HepG2 (cell line): ENCODE results near the gene CTSA. TPM values are rescaled to one million over a fixed set of nuclear protein-coding genes. Genes with fewer than 3 reads are reported as not detected.
A peak's percentile ranks its signal among the peaks of the same experiment; 100 is the strongest.

Experiments used
- ATF6 ChIP-seq: sonication (generic); formaldehyde crosslinking; conservative IDR thresholded peaks from 2 replicates; pipeline ENCODE4 v1.4.0; 2020; ENCODE audit warnings: missing genetic modification reagents
- CENPX ChIP-seq: sonication (generic); formaldehyde crosslinking; IDR thresholded peaks from 2 replicates; pipeline ENCODE4 v1.9.0; 2021; ENCODE audit warnings: mild to moderate bottlenecking, missing genetic modification reagents, moderate library complexity
- CSRNP1 ChIP-seq: sonication (generic); formaldehyde crosslinking; IDR thresholded peaks from 2 replicates; pipeline ENCODE4 v1.8.1; 2023; ENCODE audit warnings: mild to moderate bottlenecking, missing genetic modification reagents
- FOSL1 ChIP-seq: sonication (generic); formaldehyde crosslinking; IDR thresholded peaks from 2 replicates; pipeline ENCODE4 v1.9.0; 2021; ENCODE audit warnings: missing genetic modification reagents, borderline replicate concordance
- GTF2F1 ChIP-seq: fragments of 150-350 bp; IDR thresholded peaks from 2 replicates; pipeline ENCODE4 v1.6.1; 2014; ENCODE audit warnings: low read length
- KDM5B ChIP-seq: sonication (generic); formaldehyde crosslinking; IDR thresholded peaks from 2 replicates; pipeline ENCODE4 v1.4.0; 2020; ENCODE audit warnings: missing genetic modification reagents, mild to moderate bottlenecking, borderline replicate concordance
- MAF1 ChIP-seq: sonication (generic); formaldehyde crosslinking; IDR thresholded peaks from 2 replicates; pipeline ENCODE4 v1.5.0; 2020; ENCODE audit warnings: missing genetic modification reagents, borderline replicate concordance
- MAX ChIP-seq: IDR thresholded peaks from 2 replicates; pipeline ENCODE4 v1.6.1; 2012; ENCODE audit warnings: inconsistent platforms
- PAF1 ChIP-seq: IDR thresholded peaks from 2 replicates; pipeline ENCODE4 v1.6.1; 2016; ENCODE audit warnings: missing genetic modification reagents, missing compliant biosample characterization
- POGZ ChIP-seq: sonication (generic); formaldehyde crosslinking; IDR thresholded peaks from 2 replicates; pipeline ENCODE4 v1.4.0; 2020; ENCODE audit warnings: mild to moderate bottlenecking, missing genetic modification reagents
- TBX2 ChIP-seq: sonication (generic); formaldehyde crosslinking; IDR thresholded peaks from 2 replicates; pipeline ENCODE4 v1.5.0; 2020; ENCODE audit warnings: missing genetic modification reagents, mild to moderate bottlenecking, borderline replicate concordance
- YY1 ChIP-seq: IDR thresholded peaks from 2 replicates; pipeline ENCODE4 v1.6.1; 2011; ENCODE audit warnings: low read length, low read depth, moderate library complexity, mild to moderate bottlenecking; ENCODE audit not compliant: insufficient read depth, insufficient replicate concordance
- ZBTB25 ChIP-seq: IDR thresholded peaks from 2 replicates; pipeline ENCODE4 v1.6.1; 2018; ENCODE audit warnings: missing genetic modification reagents
- ZBTB42 ChIP-seq: sonication (generic); formaldehyde crosslinking; IDR thresholded peaks from 2 replicates; pipeline ENCODE4 v1.5.0; 2020; ENCODE audit warnings: mild to moderate bottlenecking, missing genetic modification reagents
- ZNF180 ChIP-seq: sonication (generic); formaldehyde crosslinking; IDR thresholded peaks from 2 replicates; pipeline ENCODE4 v1.4.0; 2020; ENCODE audit warnings: low read depth, missing genetic modification reagents, borderline replicate concordance
- ZNF281 ChIP-seq: sonication (generic); formaldehyde crosslinking; IDR thresholded peaks from 2 replicates; pipeline ENCODE4 v1.4.0; 2020; ENCODE audit warnings: missing genetic modification reagents, borderline replicate concordance
- ZNF296 ChIP-seq: sonication (generic); formaldehyde crosslinking; conservative IDR thresholded peaks from 2 replicates; pipeline ENCODE4 v1.5.0; 2020; ENCODE audit warnings: mild to moderate bottlenecking, missing genetic modification reagents
- ZNF337 ChIP-seq: sonication (generic); formaldehyde crosslinking; IDR thresholded peaks from 2 replicates; pipeline ENCODE4 v1.5.1; 2020; ENCODE audit warnings: missing genetic modification reagents, low read depth, mild to moderate bottlenecking, borderline replicate concordance
- ZNF367 ChIP-seq: sonication (generic); formaldehyde crosslinking; IDR thresholded peaks from 2 replicates; pipeline ENCODE4 v1.4.0; 2020; ENCODE audit warnings: missing genetic modification reagents, borderline replicate concordance
- ZNF607 ChIP-seq: sonication (generic); formaldehyde crosslinking; IDR thresholded peaks from 2 replicates; pipeline ENCODE4 v1.5.1; 2020; ENCODE audit warnings: missing genetic modification reagents, mild to moderate bottlenecking, borderline replicate concordance
- ZNF672 ChIP-seq: sonication (generic); formaldehyde crosslinking; IDR thresholded peaks from 2 replicates; pipeline ENCODE4 v1.8.1; 2022; ENCODE audit warnings: missing genetic modification reagents
- ZNF788 ChIP-seq: sonication (generic); formaldehyde crosslinking; IDR thresholded peaks from 2 replicates; pipeline ENCODE4 v1.5.0; 2020; ENCODE audit warnings: mild to moderate bottlenecking, missing genetic modification reagents, borderline replicate concordance
- polyA plus RNA-seq, 8 experiments: library from polyadenylated mRNA; depleted of rRNA in 3 of 8; stranded (reverse) in 7 of 8; unstranded in 1 of 8; fragments of >200 nt; fragmentation: Illumina TruSeq in 4 of 8; extraction: Trizol in 4 of 8; gene quantifications; 2 replicates each; pipeline versions ENCODE4 v1.2.1 to v1.2.3, GENCODE V29; 2011 to 2016; ENCODE audit warnings: low read depth in 4 of 8, missing spikeins in 1 of 8, mixed read lengths in 1 of 8; ENCODE audit not compliant: insufficient read depth in 1 of 8
- total RNA-seq, 5 experiments: library from RNA; depleted of rRNA; stranded (reverse); fragments of >200 nt; fragmentation: Illumina TruSeq; extraction: Trizol; gene quantifications; 2 replicates each; pipeline ENCODE4 v1.2.3, GENCODE V29; 2016; ENCODE audit warnings: low read depth in 1 of 5

CTSA gene
- total and polyA plus RNA-seq, 2 of the 13 experiments (the other 11 are each of a cell fraction or from before 2014, with no cell fraction given), result 202 to 231 TPM

GRCh38 chr20:45909336-45909808 is 18.2 kb downstream of the CTSA start (continued):
- TF ChIP-seq ZNF281, result peak; percentile 28; the same call in 1 of the 2 replicates
- TF ChIP-seq ZBTB25, result no peak
- 0 out of 2 replicates have a peak, but pooled peaks have one; percentile 46 for TF ChIP-seq ZNF296 (CRISPR knock-in tag)
- no peak for TF ChIP-seq ZNF367 (CRISPR knock-in tag)
- peak; percentile 50 for TF ChIP-seq MAX
- no peak for TF ChIP-seq ZNF672
- no peak for TF ChIP-seq GTF2F1
- peak; percentile 49; the same call in 1 of the 2 replicates for TF ChIP-seq ZNF788 (CRISPR knock-in tag)
- TF ChIP-seq YY1, result peak; percentile 11
- TF ChIP-seq KDM5B (CRISPR knock-in tag), result peak; percentile 56; the same call in 1 of the 2 replicates
- no peak for TF ChIP-seq ZNF180 (CRISPR knock-in tag)
- no peak; the same call in 1 of the 2 replicates for TF ChIP-seq MAF1 (CRISPR knock-in tag)
- TF ChIP-seq ATF6, result 0 out of 2 replicates have a peak, but pooled peaks have one; percentile 69
- no peak for TF ChIP-seq PAF1 (CRISPR knock-in tag)
- TF ChIP-seq CENPX (CRISPR knock-in tag), result no peak
- no peak for TF ChIP-seq ZNF337 (CRISPR knock-in tag)
- no peak; the same call in 1 of the 2 replicates for TF ChIP-seq ZBTB42 (CRISPR knock-in tag)
- TF ChIP-seq CSRNP1 (CRISPR knock-in tag), result no peak
- peak; percentile 16; the same call in 1 of the 2 replicates for TF ChIP-seq POGZ (CRISPR knock-in tag)
- no peak for TF ChIP-seq FOSL1 (CRISPR knock-in tag)
- no peak; the same call in 1 of the 2 replicates for TF ChIP-seq TBX2 (CRISPR knock-in tag)
- TF ChIP-seq ZNF607 (CRISPR knock-in tag), result no peak; the same call in 1 of the 2 replicates
